GM20000 (cell line): ENCODE data around the gene TMEM165.
A peak's percentile ranks its signal among the peaks of the same experiment; 100 is the strongest.
"Not testable (repeated sequence)": the region's sequence is repeated elsewhere in the genome, so short reads cannot be mapped to it uniquely, and the experiment has no call there.

ENCODE experiments used
- DNase-seq: peaks from one replicate; pipeline ENCODE4 v3.0.0; 2012; ENCODE audit warnings: low spot score
- TF ChIP-seq, protein P1 (sequence below): IDR thresholded peaks from 2 replicates; pipeline ENCODE4 v1.5.1; 2012; ENCODE audit warnings: mild to moderate bottlenecking, control low read depth; ENCODE audit errors: extremely low read depth, missing control alignments

TMEM165 gene

DNA sequence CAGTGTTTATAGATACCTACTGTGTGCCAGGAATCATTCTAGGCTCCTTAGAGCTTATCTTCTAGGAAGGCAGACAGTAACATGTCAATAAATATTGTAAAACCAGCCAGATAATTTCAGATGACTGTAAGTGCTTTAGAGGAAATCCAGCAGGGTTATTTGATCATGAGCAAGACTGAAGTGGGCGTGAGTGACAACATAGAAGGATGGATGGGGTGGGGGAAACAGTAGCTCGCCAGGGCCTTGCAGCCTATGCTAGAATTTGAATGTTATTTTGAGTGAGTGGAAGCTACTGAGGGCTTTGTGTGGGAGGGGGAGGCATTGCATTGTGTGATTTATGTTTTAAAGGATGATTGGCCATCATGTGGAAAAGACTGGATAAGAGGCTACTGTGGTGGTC lies 43.0 kb upstream of the TMEM165 start:
- DNase-seq: no peak
- TF ChIP-seq, protein P1, sequence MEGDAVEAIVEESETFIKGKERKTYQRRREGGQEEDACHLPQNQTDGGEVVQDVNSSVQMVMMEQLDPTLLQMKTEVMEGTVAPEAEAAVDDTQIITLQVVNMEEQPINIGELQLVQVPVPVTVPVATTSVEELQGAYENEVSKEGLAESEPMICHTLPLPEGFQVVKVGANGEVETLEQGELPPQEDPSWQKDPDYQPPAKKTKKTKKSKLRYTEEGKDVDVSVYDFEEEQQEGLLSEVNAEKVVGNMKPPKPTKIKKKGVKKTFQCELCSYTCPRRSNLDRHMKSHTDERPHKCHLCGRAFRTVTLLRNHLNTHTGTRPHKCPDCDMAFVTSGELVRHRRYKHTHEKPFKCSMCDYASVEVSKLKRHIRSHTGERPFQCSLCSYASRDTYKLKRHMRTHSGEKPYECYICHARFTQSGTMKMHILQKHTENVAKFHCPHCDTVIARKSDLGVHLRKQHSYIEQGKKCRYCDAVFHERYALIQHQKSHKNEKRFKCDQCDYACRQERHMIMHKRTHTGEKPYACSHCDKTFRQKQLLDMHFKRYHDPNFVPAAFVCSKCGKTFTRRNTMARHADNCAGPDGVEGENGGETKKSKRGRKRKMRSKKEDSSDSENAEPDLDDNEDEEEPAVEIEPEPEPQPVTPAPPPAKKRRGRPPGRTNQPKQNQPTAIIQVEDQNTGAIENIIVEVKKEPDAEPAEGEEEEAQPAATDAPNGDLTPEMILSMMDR: no peak

DNA sequence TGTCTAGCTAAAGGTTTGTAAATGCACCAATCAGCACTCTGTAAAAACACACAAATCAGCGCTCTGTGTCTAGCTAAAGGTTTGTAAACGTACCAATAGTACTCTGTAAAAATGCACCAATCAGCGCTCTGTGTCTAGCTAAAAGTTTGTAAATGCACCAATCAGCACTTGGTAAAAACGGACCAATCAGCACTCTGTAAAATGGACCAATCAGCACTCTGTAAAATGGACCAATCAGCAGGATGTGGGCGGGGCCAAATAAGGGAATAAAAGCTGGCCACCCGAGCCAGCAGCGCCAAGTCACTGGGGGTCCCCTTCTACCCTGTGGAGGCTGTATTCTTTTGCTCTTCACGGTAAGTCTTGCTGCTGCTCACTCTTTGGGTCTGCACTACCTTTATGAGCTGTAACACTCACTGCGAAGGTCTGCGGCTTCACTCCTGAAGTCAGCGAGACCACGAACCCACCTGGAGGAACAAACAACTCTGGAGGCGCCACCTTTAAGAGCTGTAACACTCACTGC lies 42.5 kb upstream of the TMEM165 start:
- not testable (repeated sequence) for DNase-seq

DNA sequence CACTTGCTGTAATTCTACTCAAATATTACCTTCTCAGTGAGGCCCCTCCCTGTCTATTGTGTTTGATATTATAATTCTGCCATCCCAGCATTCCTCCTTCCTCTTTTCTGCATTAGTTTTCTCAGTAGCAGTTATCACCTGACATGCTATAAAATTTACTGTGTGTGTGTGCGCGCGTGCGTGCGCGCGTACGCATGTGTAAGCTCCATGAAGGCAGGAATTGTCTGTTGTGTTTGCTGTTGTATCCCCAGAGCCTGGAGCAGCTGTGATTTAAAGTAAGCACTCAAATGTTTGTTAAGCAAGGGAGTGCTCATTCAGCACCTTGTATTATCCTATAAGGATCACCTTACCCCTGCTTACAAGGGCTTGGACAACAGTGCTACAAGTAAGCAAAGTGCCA lies 41.1 kb upstream of the TMEM165 start:
- TF ChIP-seq, protein P1: no peak
- no peak for DNase-seq

DNA sequence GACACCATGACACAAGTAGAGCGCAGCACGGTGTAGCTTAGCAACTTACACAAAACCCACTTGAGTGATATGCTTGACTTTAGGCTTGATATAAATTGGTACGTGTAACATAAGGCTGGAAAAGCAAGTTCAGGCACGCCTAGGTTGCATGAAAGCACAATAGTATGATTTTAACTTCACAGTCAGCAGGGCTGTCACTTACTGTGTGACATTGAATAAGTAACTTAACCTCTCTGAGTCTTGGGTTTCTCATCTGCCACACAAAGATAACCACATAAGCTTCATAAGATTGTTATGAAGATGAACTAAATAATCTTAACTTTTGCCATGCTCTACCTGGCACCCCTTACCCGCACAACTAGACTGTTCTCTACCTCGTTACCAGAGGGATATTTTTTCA lies 40.2 kb upstream of the TMEM165 start:
- no peak for DNase-seq
- TF ChIP-seq, protein P1: no peak

DNA sequence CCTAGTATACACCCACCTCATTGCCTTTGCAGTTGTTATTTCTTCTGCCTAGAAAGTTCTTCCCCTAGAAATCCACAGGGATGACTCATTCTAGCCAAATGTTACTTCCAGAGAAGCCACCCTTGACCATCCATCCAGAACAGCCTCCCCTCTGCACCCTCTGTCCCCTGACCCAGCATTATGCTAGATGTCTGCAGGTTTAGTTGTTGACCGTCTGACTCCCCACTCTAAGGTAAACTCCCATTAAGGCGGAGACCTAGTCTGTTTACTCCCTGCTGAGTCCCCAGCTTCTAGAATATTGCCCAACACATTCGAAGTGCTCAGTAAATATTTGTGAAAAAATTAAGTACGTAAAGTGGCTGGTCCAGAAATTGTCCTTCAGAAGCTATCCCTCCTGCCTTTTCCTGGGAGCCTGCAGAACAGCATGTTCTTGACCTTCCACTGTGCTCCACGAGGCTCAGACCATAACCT lies 38.7 kb upstream of the TMEM165 start:
- no peak for DNase-seq
- TF ChIP-seq, protein P1: no peak

DNA sequence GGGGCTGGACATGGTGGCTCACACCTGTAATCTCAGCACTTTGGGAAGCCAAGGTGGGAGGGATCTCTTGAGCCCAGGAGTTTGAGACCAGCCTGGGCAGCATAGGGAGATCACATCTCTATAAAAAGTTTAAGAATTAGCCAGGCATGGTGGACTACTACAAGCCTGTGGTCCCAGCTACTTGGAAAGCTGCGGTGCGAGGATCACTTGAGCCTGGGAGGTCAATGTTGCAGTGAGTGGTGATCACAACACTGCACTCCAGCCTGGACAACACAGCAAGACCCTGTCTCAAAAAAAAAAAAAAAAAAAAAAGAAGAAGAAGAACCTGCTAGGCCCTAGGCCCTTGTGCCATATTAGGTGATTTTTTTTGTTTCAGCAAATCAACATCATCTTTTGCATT lies 37.5 kb upstream of the TMEM165 start:
- DNase-seq: no peak
- TF ChIP-seq, protein P1: no peak

DNA sequence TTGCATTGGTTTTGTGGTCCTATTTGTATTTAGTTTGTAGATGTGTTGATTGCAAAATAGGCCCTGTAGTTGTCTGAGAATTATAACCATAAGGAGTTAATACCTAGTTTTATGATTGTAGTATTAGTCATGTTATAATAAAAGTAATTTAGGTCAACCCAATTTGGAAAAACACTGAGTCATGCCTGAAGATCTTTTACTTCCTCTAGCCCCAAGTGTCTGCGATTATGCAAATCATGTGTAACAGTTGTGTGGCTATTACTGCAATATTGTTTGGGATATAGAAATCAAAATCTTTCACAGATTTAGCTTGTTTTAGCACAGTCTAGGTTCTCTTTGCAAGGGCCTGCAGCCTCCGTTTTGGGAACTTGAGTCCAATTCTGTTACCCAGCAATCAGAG lies 37.1 kb upstream of the TMEM165 start:
- TF ChIP-seq, protein P1: no peak
- DNase-seq: peak; percentile 44

DNA sequence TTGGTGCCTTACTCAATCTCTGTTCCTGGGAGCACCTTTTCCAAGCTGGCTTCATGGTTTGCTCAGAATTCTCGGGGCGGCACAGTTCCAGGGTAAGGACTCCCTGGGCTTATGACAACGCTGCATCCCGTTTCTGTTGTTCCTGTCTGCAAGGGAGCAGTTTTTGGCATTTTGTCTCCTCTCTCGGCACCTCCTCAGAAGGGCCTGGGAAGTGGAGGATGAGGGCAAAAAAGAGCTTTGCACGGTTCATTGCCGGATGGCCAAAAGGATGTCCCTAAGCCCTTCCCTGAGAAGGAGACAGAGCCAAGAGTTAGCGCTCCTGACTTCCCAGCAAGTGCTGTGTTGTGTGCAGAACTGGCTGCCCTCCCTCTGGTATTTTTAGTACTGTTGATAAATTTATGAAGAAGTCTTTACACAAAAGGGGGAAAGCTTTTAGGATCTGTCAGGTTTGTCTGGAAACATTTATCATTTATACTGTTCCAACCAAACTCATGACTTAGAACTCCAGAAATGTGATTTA lies 36.3 kb upstream of the TMEM165 start:
- TF ChIP-seq, protein P1: no peak
- no peak for DNase-seq

DNA sequence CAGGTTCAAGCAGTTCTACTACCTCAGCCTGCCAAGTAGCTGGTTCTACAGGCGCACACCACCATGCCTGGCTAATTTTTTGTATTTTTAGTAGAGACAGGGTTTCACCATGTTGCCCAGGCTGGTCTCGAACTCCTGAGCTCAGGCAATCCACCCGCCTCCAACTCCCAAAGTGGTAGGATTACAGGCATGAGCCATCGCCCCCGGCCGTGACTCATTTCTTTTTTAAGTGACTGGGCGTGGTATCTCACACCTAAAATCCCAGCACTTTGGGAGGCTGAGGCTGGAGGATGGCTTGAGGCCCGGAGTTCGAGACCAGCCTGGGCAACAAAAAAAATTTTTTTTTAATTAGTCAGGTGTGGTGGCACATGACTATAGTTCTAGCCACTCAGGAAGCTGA lies 32.8 kb upstream of the TMEM165 start:
- not testable (repeated sequence) for DNase-seq
